ENCODE results near the gene LSM7. TPM values are rescaled to one million over a fixed set of nuclear protein-coding genes. Genes with fewer than 3 reads are reported as not detected.

LSM7 gene
- total and polyA plus RNA-seq, 2 experiments from 2014 or later = 299 to 409 TPM

- ATAC-seq (peak; percentile 74), DNase-seq (ENCODE audit: low spot score) (peak; percentile 76)
- H3K27me3 Mint-ChIP-seq (ENCODE audit: insufficient read depth, low read depth, poor library complexity) = peaks cover 37% of the 10 kb centered on the region
- peak overlapping the region; percentile 72 for H3K4me2 ChIP-seq
- H2AFZ ChIP-seq = peak overlapping the region; percentile 90
- H4K20me1 ChIP-seq (replicated peaks; ENCODE audit: insufficient read depth) = no peaks in the 10 kb centered on the region
- H3K4me1 ChIP-seq (ENCODE audit: insufficient read depth) = peaks cover 5% of the 10 kb centered on the region; the same call in 1 of the 2 replicates
- H3K9me3 Mint-ChIP-seq = no peaks in the 10 kb centered on the region; the same call in 2 of the 3 replicates
- H3K27ac ChIP-seq (ENCODE audit: low read depth) = no peak overlapping the region
- TF ChIP-seq POLR2AphosphoS5 (IDR thresholded peaks at IDR 0.05; ENCODE audit: low read depth) (no peak), EZH2phosphoT487 (IDR thresholded peaks at IDR 0.05; ENCODE audit: unreplicated experiment) (no peak), JUNB (IDR thresholded peaks at IDR 0.05; ENCODE audit: unreplicated experiment) (no peak), ZNF462 (CRISPR knock-in tag; IDR thresholded peaks at IDR 0.05) (no peak), EZH2 (IDR thresholded peaks at IDR 0.05; ENCODE audit: low read depth, unreplicated experiment) (no peak), CREB1 (CRISPR knock-in tag; IDR thresholded peaks at IDR 0.05; ENCODE audit: low read depth) (peak; percentile 83)
- H3K36me3 ChIP-seq (ENCODE audit: insufficient read depth) = no peaks in the 10 kb centered on the region
- H3K27ac Mint-ChIP-seq = no peak overlapping the region
- peak overlapping the region; percentile 44 for H3K4me3 ChIP-seq
- H3F3A ChIP-seq (replicated peaks; ENCODE audit: low read depth) = no peaks in the 10 kb centered on the region
- no peaks in the 10 kb centered on the region for H3K79me2 ChIP-seq (replicated peaks; ENCODE audit: insufficient read depth)
- peaks cover 21% of the 10 kb centered on the region for H3K27me3 ChIP-seq (ENCODE audit: insufficient read depth)
- no peaks in the 10 kb centered on the region for H3K9me2 ChIP-seq (ENCODE audit: insufficient read depth)
- no peaks in the 10 kb centered on the region for H3K36me3 Mint-ChIP-seq (ENCODE audit: low read depth)
- H3K4me1 Mint-ChIP-seq = peaks cover 5% of the 10 kb centered on the region
- peak overlapping the region; percentile 32; the same call in 1 of the 3 replicates for H3K4me3 Mint-ChIP-seq
Observed at GRCh38 chr19:2302319-2303210, 25.8 kb downstream of the LSM7 start.

All from GM23338 (cell line).